ENCODE results near the gene ZXDC. TPM values are rescaled to one million over a fixed set of nuclear protein-coding genes. Genes with fewer than 3 reads are reported as not detected.

The ZXDC gene
- polyA plus RNA-seq, 4 donors, result 31.6 to 35.5 (median 34.7) TPM

- no peak for DNase-seq (ENCODE audit: low read depth in 4 of 4, low spot score in 3 of 4)
These were observed 15.7 kb upstream of the ZXDC start for GRCh38 chr3:126491221-126492013.

- DNase-seq (ENCODE audit: low read depth in 4 of 4, low spot score in 3 of 4), result no peak
These were observed 14.9 kb upstream of the ZXDC start for GRCh38 chr3:126490619-126491018.

- DNase-seq (ENCODE audit: low read depth in 4 of 4, low spot score in 3 of 4), result no peak
These were observed 13.3 kb upstream of the ZXDC start for GRCh38 chr3:126488886-126489569.

GRCh38 chr3:126488185-126488584 is 12.5 kb upstream of the ZXDC start:
- no peak for DNase-seq (ENCODE audit: low read depth in 4 of 4, low spot score in 3 of 4)

- DNase-seq (ENCODE audit: low read depth in 4 of 4, low spot score in 3 of 4), result no peak
These were observed 11.6 kb upstream of the ZXDC start for GRCh38 chr3:126487151-126487771.

GRCh38 chr3:126486360-126486847 is 10.7 kb upstream of the ZXDC start:
- DNase-seq (ENCODE audit: low read depth in 4 of 4, low spot score in 3 of 4), result no peak

- DNase-seq (ENCODE audit: low read depth in 4 of 4, low spot score in 3 of 4), result no peak
These were observed 10.3 kb upstream of the ZXDC start for GRCh38 chr3:126485956-126486355.

GRCh38 chr3:126485176-126485897 is 9.6 kb upstream of the ZXDC start:
- no peak for DNase-seq (ENCODE audit: low read depth in 4 of 4, low spot score in 3 of 4)

GRCh38 chr3:126484662-126485061 is 9.0 kb upstream of the ZXDC start:
- no peak for DNase-seq (ENCODE audit: low read depth in 4 of 4, low spot score in 3 of 4)

- no peak for DNase-seq (ENCODE audit: low read depth in 4 of 4, low spot score in 3 of 4)
These were observed 8.5 kb upstream of the ZXDC start for GRCh38 chr3:126484148-126484547.

GRCh38 chr3:126483321-126483761 is 7.7 kb upstream of the ZXDC start:
- no peak for DNase-seq (ENCODE audit: low read depth in 4 of 4, low spot score in 3 of 4)

- no peak for DNase-seq (ENCODE audit: low read depth in 4 of 4, low spot score in 3 of 4)
These were observed 7.0 kb upstream of the ZXDC start for GRCh38 chr3:126482503-126483255.

- DNase-seq (ENCODE audit: low read depth in 4 of 4, low spot score in 3 of 4), result no peak
These were observed 6.3 kb upstream of the ZXDC start for GRCh38 chr3:126481808-126482502.

- no peak for DNase-seq (ENCODE audit: low read depth in 4 of 4, low spot score in 3 of 4)
These were observed 5.2 kb upstream of the ZXDC start for GRCh38 chr3:126480861-126481260.

GRCh38 chr3:126480206-126480605 is 4.5 kb upstream of the ZXDC start:
- DNase-seq (ENCODE audit: low read depth in 4 of 4, low spot score in 3 of 4), result no peak

- no peak for DNase-seq (ENCODE audit: low read depth in 4 of 4, low spot score in 3 of 4)
These were observed 4.0 kb upstream of the ZXDC start for GRCh38 chr3:126479642-126480041.

- DNase-seq (ENCODE audit: low read depth in 4 of 4, low spot score in 3 of 4), result no peak
These were observed 3.1 kb upstream of the ZXDC start for GRCh38 chr3:126478581-126479310.

GRCh38 chr3:126477061-126477380 is 1.3 kb upstream of the ZXDC start:
- no peak for DNase-seq (ENCODE audit: low read depth in 4 of 4, low spot score in 3 of 4)
